ENCODE measurements around the gene SYP. TPM values are rescaled to one million over a fixed set of nuclear protein-coding genes. Genes with fewer than 3 reads are reported as not detected.

Gene SYP
- total RNA-seq, 1 donor from 2014 or later = 0.10 TPM

DNA sequence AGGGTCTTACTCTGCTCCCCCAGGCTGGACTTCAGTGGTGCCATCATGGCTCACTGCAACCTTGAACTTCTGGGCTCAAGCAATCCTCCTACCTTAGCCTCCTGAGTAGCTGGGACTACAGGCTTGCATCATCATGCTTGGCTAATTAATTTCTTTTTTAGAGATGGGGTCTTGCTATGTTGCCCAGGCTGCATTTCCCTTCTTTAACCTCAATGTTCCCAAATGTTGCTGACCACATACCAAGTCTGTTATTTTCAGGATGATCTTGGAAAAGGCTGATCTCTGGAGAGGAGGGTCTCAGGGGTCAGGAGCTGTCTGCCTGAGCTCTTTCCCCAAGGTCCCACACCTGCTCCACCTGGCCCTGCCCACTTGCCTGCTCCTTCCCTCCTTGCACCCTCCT is 20.1 kb upstream of the SYP start:
- no peak for DNase-seq (ENCODE audit: low read depth)

GRCh38 chrX:49214996-49215526 is 15.1 kb upstream of the SYP start:
- no peak for DNase-seq (ENCODE audit: low read depth)

DNA sequence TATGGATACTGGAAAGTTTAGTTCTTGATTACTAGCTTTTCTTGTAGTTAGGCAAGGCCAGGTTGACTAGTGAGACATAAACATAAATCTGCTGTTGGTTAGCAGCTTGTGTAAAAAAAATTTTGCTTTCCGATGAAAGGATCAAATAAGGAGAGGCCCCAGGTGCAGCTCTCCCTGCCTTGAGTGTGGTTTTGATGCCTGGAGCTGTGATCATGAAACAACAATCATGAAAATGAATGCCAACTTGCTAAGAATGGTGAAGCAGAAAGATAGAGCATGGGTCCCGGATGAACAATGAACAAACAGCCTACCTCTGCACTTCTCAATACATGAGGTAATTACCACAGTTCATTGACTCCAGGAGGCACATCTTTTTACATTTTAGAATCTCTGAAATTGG is 14.4 kb upstream of the SYP start:
- no peak for DNase-seq (ENCODE audit: low read depth)

DNA sequence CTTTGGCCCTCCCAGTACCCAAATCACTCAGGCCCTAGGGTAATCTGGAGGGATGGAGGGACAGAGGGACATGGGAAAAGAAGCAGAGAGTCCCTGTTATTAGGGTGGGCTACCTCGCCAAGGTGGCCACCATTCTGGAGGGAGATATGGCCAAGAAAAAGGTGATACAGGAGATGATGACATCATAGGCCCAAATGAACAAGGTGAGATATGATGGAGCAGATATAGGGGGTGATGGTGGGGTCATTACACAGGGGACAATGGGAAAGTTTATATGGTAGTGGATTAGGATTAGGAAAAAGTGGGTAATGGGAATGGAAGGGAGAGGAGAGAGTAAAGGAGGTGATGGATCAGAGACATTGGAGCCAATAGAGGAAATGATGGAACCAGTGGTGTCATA is 12.9 kb upstream of the SYP start:
- no peak for DNase-seq (ENCODE audit: low read depth)

DNA sequence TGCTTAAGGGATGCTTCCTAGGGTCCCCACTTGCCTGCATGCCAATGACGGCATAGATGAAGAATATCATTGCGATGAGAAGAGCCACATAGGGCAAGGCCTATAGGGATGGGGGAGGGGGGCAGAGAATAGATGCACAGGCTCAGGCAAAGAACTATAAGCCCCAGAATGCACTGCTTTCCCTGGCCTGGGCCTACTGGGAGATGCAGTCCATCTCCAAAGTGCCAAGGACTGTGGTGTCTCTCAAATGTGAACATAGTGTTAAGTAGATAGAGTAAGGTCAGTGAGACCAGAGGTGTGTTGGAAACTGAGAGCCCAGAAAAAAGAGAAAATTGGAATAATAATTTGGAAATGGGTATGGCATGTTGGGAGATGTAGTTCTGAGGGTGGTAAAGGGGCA is 12.2 kb upstream of the SYP start:
- DNase-seq (ENCODE audit: low read depth) = no peak

DNA sequence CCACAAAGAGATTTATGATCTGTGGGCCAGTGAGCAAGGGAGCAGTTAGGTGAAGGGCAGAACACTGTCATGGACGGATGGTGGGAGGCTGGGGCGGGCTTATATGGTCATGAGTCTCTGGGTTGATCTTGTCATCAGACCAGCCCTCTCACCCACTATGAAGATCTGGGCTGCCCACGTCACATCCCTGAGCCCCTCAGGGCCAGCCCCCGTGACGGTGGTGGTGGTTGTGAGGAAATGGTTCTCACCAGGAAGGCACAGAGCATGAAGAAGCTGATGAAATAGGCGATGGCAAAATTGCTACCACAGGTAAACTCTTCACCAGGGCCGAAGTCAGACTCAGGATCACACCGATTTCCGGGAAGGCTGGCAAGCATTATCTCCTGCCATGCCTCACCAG is 11.1 kb upstream of the SYP start:
- no peak for DNase-seq (ENCODE audit: low read depth)

DNA sequence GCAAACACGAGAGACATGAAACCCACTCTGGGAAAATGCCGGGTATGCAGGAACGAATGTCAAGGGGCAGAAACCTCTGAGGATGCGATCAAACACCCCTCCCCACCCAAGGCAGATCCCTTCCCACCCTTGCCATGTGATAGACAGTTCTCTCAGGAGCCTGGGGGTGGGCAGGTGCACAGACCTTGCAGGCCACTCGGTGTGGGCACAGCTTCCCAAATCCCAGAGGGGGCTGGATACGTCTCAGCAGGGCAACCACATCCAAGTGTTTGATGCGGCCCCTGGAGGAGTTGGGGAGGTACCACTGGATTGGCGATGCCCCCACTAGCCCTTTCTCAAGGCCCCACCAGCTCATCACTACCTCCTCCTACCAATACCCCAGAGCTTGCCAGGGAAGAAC is 10.4 kb upstream of the SYP start:
- no peak for DNase-seq (ENCODE audit: low read depth)

GRCh38 chrX:49209434-49210251 is 9.7 kb upstream of the SYP start:
- no peak for DNase-seq (ENCODE audit: low read depth)

- DNase-seq (ENCODE audit: low read depth) = no peak
These were observed 8.4 kb upstream of the SYP start for GRCh38 chrX:49208399-49208798.

- no peak for DNase-seq (ENCODE audit: low read depth)
These were observed 6.5 kb upstream of the SYP start for GRCh38 chrX:49206543-49206942.

DNA sequence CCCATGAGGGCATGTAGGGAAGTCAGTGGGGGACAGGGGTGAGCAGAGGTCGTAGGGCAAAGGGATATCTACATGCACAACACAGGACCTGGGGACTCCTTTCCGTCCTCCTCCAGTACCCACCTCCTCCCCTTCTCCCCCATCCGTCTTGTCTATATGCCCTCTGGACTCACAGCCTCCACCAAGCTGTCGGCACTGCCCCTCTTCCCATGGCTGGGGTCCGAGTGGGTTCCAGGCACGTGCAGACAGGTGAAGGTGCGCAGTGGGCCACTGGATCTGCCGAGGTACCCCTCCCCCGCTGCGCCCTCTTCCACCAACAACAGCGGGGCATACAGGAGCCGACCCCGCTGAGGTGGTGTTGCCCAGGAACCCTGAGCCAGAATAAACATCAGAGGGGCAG is 5.5 kb upstream of the SYP start:
- no peak for DNase-seq (ENCODE audit: low read depth)

GRCh38 chrX:49204709-49205108 is 4.7 kb upstream of the SYP start:
- no peak for DNase-seq (ENCODE audit: low read depth)

DNA sequence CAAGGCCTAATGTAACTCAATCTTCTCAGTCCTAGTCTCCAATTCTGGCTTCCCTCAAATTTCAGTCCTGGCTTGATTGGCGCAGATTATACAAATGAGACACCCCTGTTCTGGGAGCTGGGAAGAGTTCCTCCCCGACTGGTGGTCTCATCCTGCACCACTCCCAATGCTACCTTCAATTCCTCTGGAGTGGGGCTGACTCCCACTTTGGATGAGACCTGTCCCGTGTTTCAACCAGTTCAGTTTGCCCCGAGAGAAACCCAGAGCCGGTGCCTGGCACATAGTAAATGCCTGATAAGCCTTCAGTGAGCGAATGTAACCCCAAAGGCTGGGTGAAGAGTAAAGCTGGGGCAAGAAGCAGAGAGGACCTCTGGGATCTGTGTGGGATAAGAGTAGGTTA is 4.0 kb upstream of the SYP start:
- no peak for DNase-seq (ENCODE audit: low read depth)

GRCh38 chrX:49203536-49203935 is 3.5 kb upstream of the SYP start:
- no peak for DNase-seq (ENCODE audit: low read depth)

GRCh38 chrX:49202022-49202421 is 2.0 kb upstream of the SYP start:
- no peak for DNase-seq (ENCODE audit: low read depth)

- no peak for DNase-seq (ENCODE audit: low read depth)
These were observed 738 bp downstream of the SYP start for GRCh38 chrX:49199315-49199595.

- no peak for DNase-seq (ENCODE audit: low read depth)
These were observed 1.3 kb downstream of the SYP start for GRCh38 chrX:49198540-49199314.

DNA sequence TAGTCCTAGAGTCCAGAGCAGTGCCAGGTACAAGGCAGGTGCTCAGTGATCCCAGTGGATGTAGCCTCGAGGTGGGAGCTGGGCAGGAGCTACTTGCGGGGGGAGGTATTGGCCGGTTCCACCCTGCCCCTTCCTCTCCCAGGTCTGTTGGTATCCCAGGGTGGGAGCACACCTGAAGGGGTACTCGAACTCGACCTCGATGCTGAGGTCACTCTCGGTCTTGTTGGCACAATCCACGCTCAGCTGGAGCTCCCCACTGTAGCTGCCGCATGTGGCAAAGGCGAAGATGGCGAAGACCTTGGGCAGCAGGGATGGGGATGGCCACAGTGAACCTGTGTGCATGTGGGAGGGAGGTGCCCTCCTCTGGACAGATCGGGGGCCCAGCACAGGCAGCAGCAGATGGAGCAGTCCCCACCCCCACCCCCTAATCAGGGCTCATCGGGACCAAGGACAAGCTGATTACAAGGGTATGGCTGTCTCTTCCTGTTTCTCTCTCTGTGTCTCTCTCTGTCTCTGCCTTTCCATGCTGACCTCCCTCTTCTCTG is 2.4 kb downstream of the SYP start:
- DNase-seq (ENCODE audit: low read depth) = no peak

DNA sequence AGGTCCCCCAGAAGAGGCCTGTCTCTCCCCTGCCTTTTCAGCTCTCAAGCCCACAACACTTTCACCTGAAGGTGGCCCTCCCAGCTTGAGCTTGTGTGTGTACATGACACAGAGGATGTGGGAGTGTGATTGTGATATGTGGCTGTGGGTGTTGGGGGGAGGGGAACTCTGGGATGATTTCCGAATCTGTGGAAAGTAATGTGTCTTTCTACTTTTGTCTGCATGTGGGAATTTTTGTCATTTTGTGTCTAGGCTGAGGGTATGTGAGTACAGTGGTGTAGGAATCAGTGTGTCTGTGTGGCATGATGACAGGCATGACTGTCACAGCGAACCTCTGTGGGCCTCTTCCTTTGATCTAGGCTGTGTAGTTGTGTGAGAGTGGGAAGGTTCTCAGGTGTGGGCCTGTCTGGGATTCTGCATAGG is 6.4 kb downstream of the SYP start:
- no peak for DNase-seq (ENCODE audit: low read depth)

DNA sequence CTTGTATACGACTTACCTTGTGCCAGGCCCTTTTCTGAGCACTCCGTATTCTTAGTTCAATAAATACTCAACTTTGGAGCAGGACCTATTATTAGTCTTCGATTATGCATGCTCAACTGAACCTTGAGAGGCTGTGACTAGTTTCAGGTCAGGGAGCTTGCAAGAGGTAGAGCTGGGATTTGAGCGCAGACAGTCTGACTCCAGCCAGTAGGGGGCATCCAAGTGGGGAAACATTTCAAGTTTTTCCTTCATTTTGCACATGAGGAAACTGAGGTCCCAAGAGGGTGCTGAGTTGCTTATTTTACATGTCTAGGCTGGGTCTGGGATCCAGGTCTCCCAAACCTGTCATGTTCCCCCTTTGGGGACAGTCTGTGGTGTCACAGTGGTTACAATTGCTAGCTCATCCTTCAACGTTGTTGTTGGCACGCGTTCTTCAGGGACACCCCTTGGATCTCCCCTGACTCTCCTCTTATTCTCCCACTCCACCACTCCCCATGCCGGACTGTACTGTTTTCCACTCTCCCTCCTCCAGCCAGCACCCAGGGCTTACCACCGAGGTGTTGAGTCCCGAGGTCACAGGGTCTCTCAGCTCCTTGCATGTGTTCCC is 7.2 kb downstream of the SYP start:
- DNase-seq (ENCODE audit: low read depth) = peak; percentile 22

DNA sequence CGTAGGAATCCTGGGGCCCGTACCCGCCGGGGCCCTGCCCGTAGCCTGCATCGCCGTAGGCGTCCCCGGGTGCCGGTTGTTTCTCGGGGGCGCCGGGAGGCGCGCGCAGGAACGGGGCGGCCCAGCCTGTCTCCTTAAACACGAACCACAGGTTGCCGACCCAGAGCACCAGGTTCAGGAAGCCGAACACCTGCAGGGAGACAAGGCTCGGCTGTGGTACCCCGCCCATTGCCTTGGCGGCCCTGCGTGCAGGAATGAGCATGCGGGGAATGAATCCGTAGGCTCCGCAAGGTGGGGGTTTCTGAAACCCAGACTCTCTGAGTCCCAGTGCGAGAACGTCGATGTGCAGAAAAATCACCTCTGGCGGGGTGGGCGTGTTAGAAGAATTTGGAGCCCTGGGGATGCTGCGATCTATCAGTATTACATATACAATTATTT is 8.4 kb downstream of the SYP start:
- no peak for DNase-seq (ENCODE audit: low read depth)

GRCh38 chrX:49190821-49191573 is 9.0 kb downstream of the SYP start:
- DNase-seq (ENCODE audit: low read depth) = peak; percentile 99

All from renal cortical epithelial cell (primary cell).